Liver (tissue), 3 donors: ENCODE results near the gene MAGEF1.

Experiments used
- FOXA1 ChIP-seq: IDR thresholded peaks from 2 replicates; pipeline ENCODE4 v1.6.1; 2016; ENCODE audit warnings: antibody characterized with exemption
- NR2F2 ChIP-seq: IDR thresholded peaks from 2 replicates; pipeline ENCODE4 v1.6.1; 2016; ENCODE audit warnings: antibody characterized with exemption
- YY1 ChIP-seq: IDR thresholded peaks from 2 replicates; pipeline ENCODE4 v1.6.1; 2016; ENCODE audit warnings: antibody characterized with exemption, mild to moderate bottlenecking
- TF ChIP-seq, protein P1 (sequence below): fragments of 150-350 bp; IDR thresholded peaks from 2 replicates; pipeline ENCODE4 v1.5.1; 2017; ENCODE audit warnings: improper control_type of control experiment, low read depth, low read length; ENCODE audit not compliant: missing input control
- TF ChIP-seq, protein P2 (sequence below): IDR thresholded peaks from 2 replicates; pipeline ENCODE4 v1.6.1; 2016; ENCODE audit warnings: antibody characterized with exemption, mild to moderate bottlenecking
- donor health status: healthy.
- donor health status: healthy.

- TF ChIP-seq YY1, result no peak
- TF ChIP-seq, protein P1, sequence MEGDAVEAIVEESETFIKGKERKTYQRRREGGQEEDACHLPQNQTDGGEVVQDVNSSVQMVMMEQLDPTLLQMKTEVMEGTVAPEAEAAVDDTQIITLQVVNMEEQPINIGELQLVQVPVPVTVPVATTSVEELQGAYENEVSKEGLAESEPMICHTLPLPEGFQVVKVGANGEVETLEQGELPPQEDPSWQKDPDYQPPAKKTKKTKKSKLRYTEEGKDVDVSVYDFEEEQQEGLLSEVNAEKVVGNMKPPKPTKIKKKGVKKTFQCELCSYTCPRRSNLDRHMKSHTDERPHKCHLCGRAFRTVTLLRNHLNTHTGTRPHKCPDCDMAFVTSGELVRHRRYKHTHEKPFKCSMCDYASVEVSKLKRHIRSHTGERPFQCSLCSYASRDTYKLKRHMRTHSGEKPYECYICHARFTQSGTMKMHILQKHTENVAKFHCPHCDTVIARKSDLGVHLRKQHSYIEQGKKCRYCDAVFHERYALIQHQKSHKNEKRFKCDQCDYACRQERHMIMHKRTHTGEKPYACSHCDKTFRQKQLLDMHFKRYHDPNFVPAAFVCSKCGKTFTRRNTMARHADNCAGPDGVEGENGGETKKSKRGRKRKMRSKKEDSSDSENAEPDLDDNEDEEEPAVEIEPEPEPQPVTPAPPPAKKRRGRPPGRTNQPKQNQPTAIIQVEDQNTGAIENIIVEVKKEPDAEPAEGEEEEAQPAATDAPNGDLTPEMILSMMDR, result no peak
- TF ChIP-seq, protein P2, sequence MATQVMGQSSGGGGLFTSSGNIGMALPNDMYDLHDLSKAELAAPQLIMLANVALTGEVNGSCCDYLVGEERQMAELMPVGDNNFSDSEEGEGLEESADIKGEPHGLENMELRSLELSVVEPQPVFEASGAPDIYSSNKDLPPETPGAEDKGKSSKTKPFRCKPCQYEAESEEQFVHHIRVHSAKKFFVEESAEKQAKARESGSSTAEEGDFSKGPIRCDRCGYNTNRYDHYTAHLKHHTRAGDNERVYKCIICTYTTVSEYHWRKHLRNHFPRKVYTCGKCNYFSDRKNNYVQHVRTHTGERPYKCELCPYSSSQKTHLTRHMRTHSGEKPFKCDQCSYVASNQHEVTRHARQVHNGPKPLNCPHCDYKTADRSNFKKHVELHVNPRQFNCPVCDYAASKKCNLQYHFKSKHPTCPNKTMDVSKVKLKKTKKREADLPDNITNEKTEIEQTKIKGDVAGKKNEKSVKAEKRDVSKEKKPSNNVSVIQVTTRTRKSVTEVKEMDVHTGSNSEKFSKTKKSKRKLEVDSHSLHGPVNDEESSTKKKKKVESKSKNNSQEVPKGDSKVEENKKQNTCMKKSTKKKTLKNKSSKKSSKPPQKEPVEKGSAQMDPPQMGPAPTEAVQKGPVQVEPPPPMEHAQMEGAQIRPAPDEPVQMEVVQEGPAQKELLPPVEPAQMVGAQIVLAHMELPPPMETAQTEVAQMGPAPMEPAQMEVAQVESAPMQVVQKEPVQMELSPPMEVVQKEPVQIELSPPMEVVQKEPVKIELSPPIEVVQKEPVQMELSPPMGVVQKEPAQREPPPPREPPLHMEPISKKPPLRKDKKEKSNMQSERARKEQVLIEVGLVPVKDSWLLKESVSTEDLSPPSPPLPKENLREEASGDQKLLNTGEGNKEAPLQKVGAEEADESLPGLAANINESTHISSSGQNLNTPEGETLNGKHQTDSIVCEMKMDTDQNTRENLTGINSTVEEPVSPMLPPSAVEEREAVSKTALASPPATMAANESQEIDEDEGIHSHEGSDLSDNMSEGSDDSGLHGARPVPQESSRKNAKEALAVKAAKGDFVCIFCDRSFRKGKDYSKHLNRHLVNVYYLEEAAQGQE, result no peak
- TF ChIP-seq NR2F2, result no peak
- TF ChIP-seq FOXA1, result no peak
Observed at GRCh38 chr3:184672977-184673870, 38.6 kb downstream of the MAGEF1 start.
